Activated CD8-positive, alpha-beta T cell treated with anti-CD3 and anti-CD28 coated beads for 36 hours (primary cell): Measurements from ENCODE around the gene ATRN. TPM values are rescaled to one million over a fixed set of nuclear protein-coding genes. Genes with fewer than 3 reads are reported as not detected.

ENCODE experiments used
- ATAC-seq: fragments of 200-7000 bp; cut with Tn5 transposase; one replicate; pipeline ENCODE4 v1.10.0; 2021; ENCODE audit warnings: mild to moderate bottlenecking, moderate library complexity
- CTCF ChIA-PET: fragments of 350-600 bp; sonication (Branson Sonifier 250); formaldehyde crosslinking; loops from one replicate; lab custom pipeline; 2021; ENCODE audit warnings: antibody characterized with exemption; lab: Charles Lee
- POLR2A ChIA-PET: fragments of 350-600 bp; sonication (Branson Sonifier 250); formaldehyde crosslinking; loops from one replicate; lab custom pipeline; 2021; ENCODE audit warnings: antibody characterized with exemption; lab: Charles Lee
- DNase-seq: peaks from one replicate; pipeline ENCODE4 v3.0.0-alpha.2; 2020
- H3K27ac Mint-ChIP-seq: one replicate; pipeline ENCODE4 v1.8.0; 2021; ENCODE audit warnings: mild to moderate bottlenecking, mixed read lengths
- H3K27me3 Mint-ChIP-seq: one replicate; pipeline ENCODE4 v1.8.0; 2021; ENCODE audit warnings: mixed read lengths
- H3K36me3 Mint-ChIP-seq: one replicate; pipeline ENCODE4 v1.8.0; 2021; ENCODE audit warnings: low read depth, mixed read lengths
- H3K4me1 Mint-ChIP-seq: one replicate; pipeline ENCODE4 v1.8.0; 2021; ENCODE audit warnings: low read depth, mixed read lengths
- H3K4me3 Mint-ChIP-seq: one replicate; pipeline ENCODE4 v1.8.0; 2021; ENCODE audit warnings: mild to moderate bottlenecking, moderate library complexity, mixed read lengths
- H3K9me3 Mint-ChIP-seq: one replicate; pipeline ENCODE4 v1.8.0; 2021; ENCODE audit warnings: mixed read lengths
- CTCF ChIP-seq: fragments of 200-600 bp; IDR thresholded peaks from one replicate; pipeline ENCODE4 v1.8.0; 2022; ENCODE audit warnings: antibody characterized with exemption, mild to moderate bottlenecking
- intact Hi-C: fragments of 100-400 bp; cut with micrococcal nuclease; formaldehyde crosslinking; loops from one replicate; pipeline ENCODE4 v1.10.0; 2022
- total RNA-seq, 2 experiments: library from RNA; stranded (reverse); gene quantifications; one replicate each; pipeline ENCODE4 v1.2.3, GENCODE V29; 2021

Gene ATRN
- total RNA-seq, 2 experiments from 2014 or later: 8.2 to 8.6 TPM

GRCh38 chr20:3645309-3646066 is 174.7 kb downstream of the ATRN start:
- TF ChIP-seq CTCF: no peak
- ChIA-PET POLR2A (no interaction called here), CTCF (no interaction called here)
- no peak for ATAC-seq
- DNase-seq: no peak
- Mint-ChIP-seq H3K9me3 (no peaks in the 10 kb centered on the region), H3K27ac (no peak overlapping the region), H3K4me1 (no peaks in the 10 kb centered on the region), H3K36me3 (peaks cover 13% of the 10 kb centered on the region), H3K4me3 (no peak overlapping the region), H3K27me3 (no peaks in the 10 kb centered on the region)
- intact Hi-C loops: no loop called here

- DNase-seq: no peak
- no peaks in the 10 kb centered on the region for H3K27me3 Mint-ChIP-seq
- H3K9me3 Mint-ChIP-seq: no peaks in the 10 kb centered on the region
- H3K27ac Mint-ChIP-seq: no peak overlapping the region
- no peaks in the 10 kb centered on the region for H3K4me1 Mint-ChIP-seq
- no peak overlapping the region for H3K4me3 Mint-ChIP-seq
- no peak for ATAC-seq
- TF ChIP-seq CTCF: no peak
- H3K36me3 Mint-ChIP-seq: peaks cover 7% of the 10 kb centered on the region
- intact Hi-C loops: no loop called here
- ChIA-PET CTCF (interaction anchor here (1.0 kb wide), 1 partner anchor 65 kb away, joined by 3 read pairs; no protein-coding TSS in a partner anchor), POLR2A (no interaction called here)
Measured at GRCh38 chr20:3646067-3646440, 175.2 kb downstream of the ATRN start.

GRCh38 chr20:3646651-3647050 is 175.8 kb downstream of the ATRN start:
- ATAC-seq: no peak
- H3K4me1 Mint-ChIP-seq: no peaks in the 10 kb centered on the region
- no peak overlapping the region for H3K27ac Mint-ChIP-seq
- H3K9me3 Mint-ChIP-seq: no peaks in the 10 kb centered on the region
- POLR2A ChIA-PET: no interaction called here
- CTCF ChIA-PET: interaction anchor here (1.0 kb wide), 1 partner anchor 65 kb away, joined by 3 read pairs; no protein-coding TSS in a partner anchor
- H3K36me3 Mint-ChIP-seq: peaks cover 7% of the 10 kb centered on the region
- intact Hi-C loops: no loop called here
- H3K27me3 Mint-ChIP-seq: no peaks in the 10 kb centered on the region
- TF ChIP-seq CTCF: no peak
- H3K4me3 Mint-ChIP-seq: no peak overlapping the region
- no peak for DNase-seq

GRCh38 chr20:3647473-3647872 is 176.7 kb downstream of the ATRN start:
- DNase-seq (no peak), ATAC-seq (no peak)
- Mint-ChIP-seq H3K4me1 (no peaks in the 10 kb centered on the region), H3K27ac (no peak overlapping the region), H3K9me3 (no peaks in the 10 kb centered on the region), H3K36me3 (peaks cover 7% of the 10 kb centered on the region), H3K4me3 (no peak overlapping the region), H3K27me3 (no peaks in the 10 kb centered on the region)
- ChIA-PET POLR2A (no interaction called here), CTCF (interaction anchor here (1.9 kb wide), 1 partner anchor 29 kb away, joined by 5 read pairs; no protein-coding TSS in a partner anchor)
- no peak for TF ChIP-seq CTCF
- intact Hi-C loops: no loop called here

GRCh38 chr20:3648951-3649350 is 178.1 kb downstream of the ATRN start:
- no peak for TF ChIP-seq CTCF
- H3K4me3 Mint-ChIP-seq: no peak overlapping the region
- H3K4me1 Mint-ChIP-seq: no peaks in the 10 kb centered on the region
- no peaks in the 10 kb centered on the region for H3K27me3 Mint-ChIP-seq
- no peak for DNase-seq
- H3K36me3 Mint-ChIP-seq: peaks cover 7% of the 10 kb centered on the region
- POLR2A ChIA-PET: no interaction called here
- intact Hi-C loops: no loop called here
- H3K9me3 Mint-ChIP-seq: no peaks in the 10 kb centered on the region
- H3K27ac Mint-ChIP-seq: no peak overlapping the region
- no peak for ATAC-seq
- CTCF ChIA-PET: interaction anchor here (1.9 kb wide), 1 partner anchor 28 kb away, joined by 5 read pairs; no protein-coding TSS in a partner anchor
